NOMO-1 treated with DMSO at 0.1 percent for 48 hours (cell line): Measurements from ENCODE around the gene SLC1A7.

Experiments used
- DNase-seq: peaks from one replicate; lab custom pipeline; 2025; ENCODE audit not compliant: unreplicated experiment; lab: John Stamatoyannopoulos, UW

SLC1A7 gene

GRCh38 chr1:53134961-53135734 is 7.3 kb downstream of the SLC1A7 start:
- DNase-seq, result no peak

DNA sequence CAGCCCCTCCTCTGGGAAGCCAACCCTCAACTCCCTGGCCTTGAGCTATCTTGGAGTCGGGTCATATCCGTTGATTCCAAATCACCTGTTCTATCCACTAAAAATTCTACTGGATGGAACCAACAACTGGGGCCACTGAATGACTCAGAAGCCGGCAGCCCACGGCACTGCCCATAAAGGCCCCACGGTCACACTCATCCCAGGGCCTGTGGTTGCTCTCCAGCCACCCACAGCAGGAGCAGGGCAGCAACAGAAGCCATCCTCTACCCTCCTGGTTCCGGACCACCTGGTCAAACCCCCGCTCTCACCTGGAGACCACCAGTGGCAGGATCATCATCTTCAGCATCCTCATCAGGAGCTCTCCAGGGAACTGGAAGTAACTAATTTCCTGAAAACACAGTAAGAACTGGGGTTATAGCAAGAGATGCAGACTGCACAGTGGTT is 8.4 kb downstream of the SLC1A7 start:
- no peak for DNase-seq

GRCh38 chr1:53133261-53134041 is 9.0 kb downstream of the SLC1A7 start:
- no peak for DNase-seq

DNA sequence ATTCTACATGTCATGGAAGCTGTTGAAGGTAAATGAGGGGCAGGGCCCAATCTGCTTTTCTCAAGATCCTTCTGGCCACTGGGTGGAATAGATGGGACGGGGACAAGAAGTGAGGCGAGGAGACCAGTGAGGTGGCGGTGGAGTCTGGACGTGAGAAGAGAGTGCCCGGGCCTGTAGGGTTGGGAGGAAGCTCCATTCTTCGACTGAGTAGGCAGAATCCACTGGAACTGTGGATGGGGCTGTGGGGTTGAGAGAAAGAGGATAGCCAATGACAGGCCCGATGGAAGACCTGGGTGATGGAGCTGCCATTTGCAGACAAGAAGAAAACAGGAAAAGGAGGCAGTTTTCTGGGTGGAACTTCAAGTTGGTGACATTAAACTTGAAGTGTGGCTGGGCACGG is 10.3 kb downstream of the SLC1A7 start:
- DNase-seq, result no peak

DNA sequence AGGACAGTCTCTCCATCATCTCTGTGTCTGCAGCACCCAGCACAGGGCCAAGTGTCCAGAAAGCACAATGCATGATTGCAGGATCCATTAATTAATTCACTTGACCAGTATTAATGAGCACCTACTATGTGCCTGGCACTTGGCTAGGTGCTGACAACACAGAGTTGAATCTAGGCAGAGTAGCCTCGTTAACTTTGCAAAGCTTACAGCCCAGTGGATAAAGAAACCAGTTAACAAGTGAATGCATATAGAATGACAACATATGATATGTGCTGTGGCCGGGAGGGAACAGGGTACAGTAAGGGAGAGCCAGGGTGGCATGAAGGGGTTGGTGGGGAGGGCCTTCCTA is 10.9 kb downstream of the SLC1A7 start:
- no peak for DNase-seq

- no peak for DNase-seq
Measured at GRCh38 chr1:53130878-53131589, 11.4 kb downstream of the SLC1A7 start.

- no peak for DNase-seq
Measured at GRCh38 chr1:53130598-53130877, 11.9 kb downstream of the SLC1A7 start.

GRCh38 chr1:53129891-53130597 is 12.4 kb downstream of the SLC1A7 start:
- DNase-seq, result no peak

DNA sequence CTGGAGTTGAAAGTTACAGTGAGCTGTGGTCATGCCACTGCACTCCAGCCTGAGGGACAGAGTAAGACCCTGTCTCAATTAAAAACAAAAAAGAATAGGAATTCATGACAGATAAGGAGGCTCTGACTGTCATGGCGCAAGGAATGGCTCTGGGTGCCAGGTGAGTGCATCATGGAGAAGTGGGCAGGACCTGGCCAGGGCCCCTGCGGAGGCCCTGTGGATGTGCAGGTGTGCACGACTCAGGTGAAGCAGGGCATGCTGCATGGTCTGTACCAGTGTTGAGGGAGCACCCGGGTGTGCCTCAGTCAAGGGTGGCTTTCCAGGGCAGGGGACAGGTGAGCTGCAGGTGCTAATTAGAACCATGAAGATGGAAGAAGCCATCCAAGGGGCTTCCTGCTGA is 14.0 kb downstream of the SLC1A7 start:
- no peak for DNase-seq

DNA sequence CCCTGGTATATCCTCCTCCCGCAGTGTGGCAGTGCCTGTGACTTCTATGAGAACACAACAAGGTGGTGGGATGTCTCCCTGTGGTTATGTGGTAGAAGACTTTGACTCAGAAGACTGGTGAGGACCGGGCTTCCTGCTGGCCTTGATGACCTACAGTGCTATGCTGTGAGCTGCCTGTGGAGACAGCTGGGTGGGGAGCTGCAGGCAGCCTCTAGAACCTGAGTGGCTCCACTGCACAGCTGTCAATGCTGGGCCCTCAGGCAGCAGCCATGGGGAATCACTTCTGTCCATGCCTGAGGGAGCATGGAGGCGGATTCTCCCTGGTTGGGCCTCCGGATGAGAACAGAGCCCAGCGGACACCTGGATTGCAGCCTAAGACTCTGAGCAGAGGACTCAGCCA is 14.9 kb downstream of the SLC1A7 start:
- DNase-seq, result no peak

- no peak for DNase-seq
Measured at GRCh38 chr1:53126495-53126894, 15.9 kb downstream of the SLC1A7 start.

GRCh38 chr1:53125623-53126360 is 16.6 kb downstream of the SLC1A7 start:
- DNase-seq, result no peak

- DNase-seq, result no peak
Measured at GRCh38 chr1:53125122-53125521, 17.3 kb downstream of the SLC1A7 start.

GRCh38 chr1:53123453-53124140 is 18.8 kb downstream of the SLC1A7 start:
- DNase-seq, result no peak

GRCh38 chr1:53122961-53123413 is 19.5 kb downstream of the SLC1A7 start:
- DNase-seq, result no peak

DNA sequence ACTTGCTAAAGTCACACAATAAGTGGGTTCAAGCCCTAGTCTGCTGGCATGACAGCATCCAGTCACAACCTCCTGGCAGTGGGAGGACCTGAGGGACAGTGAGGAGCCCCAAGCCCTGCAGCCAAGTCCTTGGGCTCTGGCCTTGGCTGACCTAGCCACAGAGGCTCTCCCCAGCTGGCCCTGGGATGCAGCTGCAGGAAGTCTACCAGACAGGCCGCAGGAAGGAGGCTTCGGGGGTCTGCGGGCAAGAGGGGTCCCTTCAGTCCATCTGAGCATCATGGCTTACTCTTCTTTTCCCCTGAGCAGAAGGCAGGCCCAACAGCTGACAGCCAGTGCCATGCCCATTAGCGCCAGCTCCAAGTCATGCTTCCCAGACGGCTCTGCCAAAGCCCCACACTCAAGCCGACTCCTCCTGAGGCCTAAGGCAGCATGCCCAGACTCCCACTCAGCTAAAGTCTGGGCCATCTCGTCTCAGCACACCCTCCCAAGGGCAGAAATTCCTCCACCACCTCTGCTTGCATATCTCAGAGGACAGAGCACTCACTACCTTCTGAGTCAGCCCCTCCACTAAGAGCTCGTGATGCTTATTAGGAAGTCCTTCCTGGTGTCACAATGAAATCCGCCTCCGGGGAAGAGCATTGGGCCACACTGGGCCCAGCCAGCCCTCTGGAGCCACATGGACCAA is 20.1 kb downstream of the SLC1A7 start:
- DNase-seq, result no peak

- DNase-seq, result no peak
Measured at GRCh38 chr1:53121319-53122172, 20.9 kb downstream of the SLC1A7 start.

DNA sequence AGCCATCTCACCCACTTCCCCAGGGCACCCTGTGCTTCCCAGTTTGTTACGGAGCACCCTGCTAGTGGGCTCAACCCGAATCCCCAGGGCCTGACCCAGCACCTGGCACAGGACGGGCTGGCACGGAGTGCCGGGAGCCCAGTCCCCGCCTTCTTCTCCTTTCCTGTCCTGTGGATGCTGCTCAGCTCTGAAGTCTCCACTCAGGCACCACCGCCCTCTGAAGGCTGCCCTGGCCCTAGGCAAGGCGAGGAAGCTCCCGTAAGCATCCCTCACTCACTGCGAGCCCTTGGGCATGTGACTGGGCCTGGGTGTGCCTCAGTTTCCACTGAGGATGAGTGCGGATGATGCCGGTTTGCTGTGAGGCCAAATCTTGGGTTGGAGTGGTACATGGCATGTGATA is 21.8 kb downstream of the SLC1A7 start:
- DNase-seq, result no peak

GRCh38 chr1:53117836-53118235 is 24.6 kb downstream of the SLC1A7 start:
- no peak for DNase-seq
